ENCODE data around the gene DNAH11.

Gene DNAH11

GRCh38 chr7:21947946-21948345, 405.1 kb downstream of the DNAH11 start:
- no peak overlapping the region for H3K4me3 ChIP-seq (replicated peaks; ENCODE audit: insufficient read depth, low read length)
- no peak for DNase-seq (ENCODE audit: low read depth in 1 of 2, low spot score in 1 of 2)
- H3K27me3 ChIP-seq (ENCODE audit: insufficient read depth, poor library complexity, severe bottlenecking) = no peaks in the 10 kb centered on the region
- TF ChIP-seq SPI1 (IDR thresholded peaks at IDR 0.05; ENCODE audit: borderline replicate concordance, low read depth) (no peak), REST (IDR thresholded peaks at IDR 0.05; ENCODE audit: insufficient replicate concordance, low read depth) (no peak), GABPA (IDR thresholded peaks at IDR 0.05; ENCODE audit: low read depth) (no peak), CTCF (IDR thresholded peaks at IDR 0.05; ENCODE audit: insufficient read depth, low read length) (no peak)
- H3K27ac ChIP-seq (replicated peaks) = no peak overlapping the region

- Histone ChIP-seq H3K27ac (replicated peaks) (no peak overlapping the region), H3K27me3 (ENCODE audit: insufficient read depth, poor library complexity, severe bottlenecking) (no peaks in the 10 kb centered on the region), H3K4me3 (replicated peaks; ENCODE audit: insufficient read depth, low read length) (no peak overlapping the region)
- DNase-seq (ENCODE audit: low read depth in 1 of 2, low spot score in 1 of 2) = no peak
- TF ChIP-seq SPI1 (IDR thresholded peaks at IDR 0.05; ENCODE audit: borderline replicate concordance, low read depth) = no peak
- no peak for TF ChIP-seq CTCF (IDR thresholded peaks at IDR 0.05; ENCODE audit: insufficient read depth, low read length)
- TF ChIP-seq GABPA (IDR thresholded peaks at IDR 0.05; ENCODE audit: low read depth) = no peak
- TF ChIP-seq POLR2AphosphoS5 (IDR thresholded peaks at IDR 0.05; ENCODE audit: low read depth) = no peak
- no peak for TF ChIP-seq REST (IDR thresholded peaks at IDR 0.05; ENCODE audit: insufficient replicate concordance, low read depth)
Observed at GRCh38 chr7:21948364-21948763, 405.5 kb downstream of the DNAH11 start.

- Histone ChIP-seq H3K27me3 (ENCODE audit: insufficient read depth, poor library complexity, severe bottlenecking) (no peaks in the 10 kb centered on the region), H3K27ac (replicated peaks) (no peak overlapping the region), H3K4me3 (replicated peaks; ENCODE audit: insufficient read depth, low read length) (no peak overlapping the region)
- no peak for DNase-seq (ENCODE audit: low read depth in 1 of 2, low spot score in 1 of 2)
- TF ChIP-seq REST (IDR thresholded peaks at IDR 0.05; ENCODE audit: insufficient replicate concordance, low read depth) (no peak), POLR2AphosphoS5 (IDR thresholded peaks at IDR 0.05; ENCODE audit: low read depth) (no peak), SPI1 (IDR thresholded peaks at IDR 0.05; ENCODE audit: borderline replicate concordance, low read depth) (no peak), GABPA (IDR thresholded peaks at IDR 0.05; ENCODE audit: low read depth) (no peak), CTCF (IDR thresholded peaks at IDR 0.05; ENCODE audit: insufficient read depth, low read length) (no peak)
Observed at GRCh38 chr7:21948887-21949540, 406.2 kb downstream of the DNAH11 start.
